Measurements from ENCODE around the gene STK4.

STK4 gene

DNA sequence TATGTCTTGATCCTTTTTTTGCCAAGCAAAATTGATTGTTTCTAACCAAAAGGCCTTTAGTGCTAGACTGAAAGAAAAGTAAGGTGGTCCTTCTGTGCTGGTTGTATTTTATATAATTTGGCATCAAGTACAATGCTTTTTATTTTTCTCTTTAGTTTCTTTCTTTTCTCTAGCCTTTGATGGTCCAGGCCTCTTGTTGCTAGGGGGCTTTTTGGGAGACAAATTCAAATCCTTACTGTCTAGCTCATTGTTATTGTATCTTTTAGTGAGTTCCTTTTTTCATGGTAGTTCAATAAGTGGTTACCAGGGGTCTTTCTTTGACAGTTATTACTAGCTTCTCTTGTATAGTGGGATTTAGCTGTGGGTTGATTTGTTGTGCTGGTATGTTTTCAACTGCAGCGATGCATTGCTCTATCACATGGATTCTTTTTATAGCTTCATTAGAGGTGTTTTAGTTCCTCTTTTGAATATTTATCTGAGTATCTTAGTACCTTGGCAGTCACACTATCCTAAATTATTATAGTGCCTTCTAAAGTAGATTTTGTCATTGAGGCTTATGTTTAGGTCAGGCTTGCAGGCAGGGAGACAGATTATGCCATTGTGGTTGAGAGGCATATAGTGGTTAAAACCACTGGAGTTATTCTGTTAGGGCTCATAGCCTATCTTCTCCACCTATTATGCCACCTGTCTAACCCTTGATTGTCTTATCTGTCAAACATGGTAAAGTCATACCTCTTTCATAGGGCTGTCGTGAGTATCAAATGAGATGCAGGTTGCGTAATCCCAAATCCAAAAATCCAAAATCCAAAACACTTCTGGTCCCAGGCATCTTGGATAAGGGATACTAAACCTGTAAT lies 85.1 kb downstream of the STK4 start:
- WGBS (ENCODE audit: insufficient coverage, insufficient read length) = no CpG with 5 or more reads among the region's 3 CpGs
- Histone ChIP-seq H3K9me3 (ENCODE audit: control insufficient read depth, insufficient read depth, low read length) (no peaks in the 10 kb centered on the region), H3K27me3 (ENCODE audit: control insufficient read depth, insufficient read depth, low read length) (no peaks in the 10 kb centered on the region), H3K4me3 (ENCODE audit: low read length) (no peak overlapping the region), H3K4me1 (ENCODE audit: control insufficient read depth, insufficient read depth, low read length) (no peaks in the 10 kb centered on the region), H3K27ac (ENCODE audit: low read length) (no peak overlapping the region), H3K36me3 (ENCODE audit: control insufficient read depth, insufficient read depth, low read length) (no peaks in the 10 kb centered on the region)
- DNase-seq (ENCODE audit: low read depth, low spot score) = no peak

DNA sequence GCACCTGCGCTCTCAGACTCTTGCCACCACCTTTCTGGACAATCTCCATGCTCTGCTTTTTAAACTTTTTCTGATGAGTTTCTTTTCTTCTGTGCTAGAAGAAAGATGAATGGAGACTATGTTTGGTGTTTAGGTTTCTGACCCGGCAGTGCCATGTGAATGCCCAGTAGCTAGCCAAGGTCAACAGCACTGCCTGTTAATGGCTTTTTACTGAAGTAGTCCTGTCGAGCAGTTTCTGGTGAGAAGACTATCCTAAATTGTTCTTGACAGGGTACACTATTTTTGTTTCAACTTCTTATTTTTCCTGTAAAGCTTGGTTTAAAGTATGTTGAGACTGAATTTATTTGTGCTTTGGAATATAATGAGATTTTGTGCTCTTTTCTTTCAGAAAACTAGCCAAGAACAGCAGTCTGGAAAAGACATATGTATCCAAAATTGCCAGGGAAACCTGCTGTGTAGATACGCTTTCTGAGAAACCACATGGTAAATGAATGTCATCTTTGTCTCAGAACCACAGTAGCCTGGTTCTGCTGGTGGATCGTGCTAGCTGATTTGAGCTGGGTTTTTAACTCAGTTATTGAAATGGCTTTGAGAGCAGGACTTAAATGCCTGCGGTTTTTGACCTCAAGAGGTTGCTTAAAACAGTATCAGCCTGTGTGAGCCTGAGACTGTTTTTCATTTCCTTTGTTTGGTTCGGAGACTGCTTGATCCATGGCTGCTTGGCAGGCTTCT lies 86.6 kb downstream of the STK4 start:
- Histone ChIP-seq H3K36me3 (ENCODE audit: control insufficient read depth, insufficient read depth, low read length) (no peaks in the 10 kb centered on the region), H3K27me3 (ENCODE audit: control insufficient read depth, insufficient read depth, low read length) (no peaks in the 10 kb centered on the region), H3K4me1 (ENCODE audit: control insufficient read depth, insufficient read depth, low read length) (no peaks in the 10 kb centered on the region), H3K4me3 (ENCODE audit: low read length) (no peak overlapping the region), H3K27ac (ENCODE audit: low read length) (no peak overlapping the region), H3K9me3 (ENCODE audit: control insufficient read depth, insufficient read depth, low read length) (no peaks in the 10 kb centered on the region)
- no peak for DNase-seq (ENCODE audit: low read depth, low spot score)
- no CpG with 5 or more reads among the region's 7 CpGs for WGBS (ENCODE audit: insufficient coverage, insufficient read length)

DNA sequence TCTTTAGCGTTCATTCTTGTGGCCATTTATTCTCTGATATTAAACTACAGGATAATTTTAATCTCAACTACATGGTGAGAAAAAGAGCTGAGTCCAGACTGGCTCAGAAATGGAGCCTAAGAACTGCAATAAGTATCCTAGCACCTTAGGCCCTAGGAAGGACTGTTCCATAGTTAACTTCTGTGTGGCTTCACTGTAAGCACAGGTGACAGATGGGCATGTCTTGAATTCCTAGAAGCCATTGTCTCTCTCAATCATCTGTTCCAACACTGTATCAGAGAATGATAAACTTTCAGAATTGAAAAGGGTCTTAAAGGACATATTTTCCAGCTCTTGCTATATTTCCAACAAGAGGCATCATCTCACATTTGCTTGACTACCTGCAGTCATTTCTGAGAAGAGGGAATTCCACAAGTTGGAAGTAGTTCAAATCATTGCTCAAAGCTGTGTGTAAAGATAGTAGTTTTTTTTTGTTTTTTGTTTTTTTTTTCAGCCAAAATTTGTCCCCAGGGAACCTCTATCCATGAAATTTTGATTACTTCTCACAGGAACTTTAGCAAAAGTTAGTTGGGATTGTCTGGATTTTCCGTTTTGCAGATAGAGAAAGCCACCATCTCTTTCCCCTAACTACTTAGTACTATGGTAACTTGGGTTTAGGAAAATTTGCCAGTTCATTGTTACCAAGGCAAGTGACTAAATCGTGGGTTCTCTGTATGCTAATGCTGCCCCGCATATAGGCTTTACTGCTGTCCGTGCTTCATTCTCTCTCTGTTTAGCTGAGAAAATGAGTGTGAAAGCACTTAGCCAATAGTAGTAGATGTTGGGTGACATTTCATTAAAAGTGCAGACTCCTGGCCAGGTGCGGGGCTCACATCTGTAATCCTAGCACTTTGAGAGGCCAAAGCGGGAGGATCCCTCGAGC lies 87.4 kb downstream of the STK4 start:
- no CpG with 5 or more reads among the region's 8 CpGs for WGBS (ENCODE audit: insufficient coverage, insufficient read length)
- Histone ChIP-seq H3K27ac (ENCODE audit: low read length) (no peak overlapping the region), H3K4me1 (ENCODE audit: control insufficient read depth, insufficient read depth, low read length) (no peaks in the 10 kb centered on the region), H3K27me3 (ENCODE audit: control insufficient read depth, insufficient read depth, low read length) (no peaks in the 10 kb centered on the region), H3K36me3 (ENCODE audit: control insufficient read depth, insufficient read depth, low read length) (no peaks in the 10 kb centered on the region), H3K9me3 (ENCODE audit: control insufficient read depth, insufficient read depth, low read length) (no peaks in the 10 kb centered on the region), H3K4me3 (ENCODE audit: low read length) (no peak overlapping the region)
- DNase-seq (ENCODE audit: low read depth, low spot score) = no peak

DNA sequence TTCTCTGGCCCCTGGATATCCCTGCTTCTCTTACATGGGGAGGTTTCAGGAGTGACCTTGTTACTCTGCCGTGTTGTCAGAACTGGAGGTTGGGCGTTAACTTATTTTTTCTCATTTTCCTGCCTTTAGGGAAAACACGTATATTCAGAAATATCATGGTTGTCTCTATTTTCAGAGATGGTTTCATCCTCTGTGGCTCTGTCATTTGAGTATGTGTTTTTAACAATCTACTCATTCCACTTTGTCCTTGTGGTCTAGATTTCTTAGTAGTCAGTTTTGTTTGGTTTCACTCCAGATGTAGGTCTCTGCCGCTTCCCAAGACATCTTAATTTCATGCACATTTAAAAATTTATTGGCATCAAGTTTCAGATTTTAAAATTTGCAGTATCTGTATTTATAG lies 88.7 kb downstream of the STK4 start:
- no peak for DNase-seq (ENCODE audit: low read depth, low spot score)
- H3K27ac ChIP-seq (ENCODE audit: low read length) = no peak overlapping the region
- no peaks in the 10 kb centered on the region for H3K9me3 ChIP-seq (ENCODE audit: control insufficient read depth, insufficient read depth, low read length)
- H3K27me3 ChIP-seq (ENCODE audit: control insufficient read depth, insufficient read depth, low read length) = no peaks in the 10 kb centered on the region
- no CpG with 5 or more reads among the region's 4 CpGs for WGBS (ENCODE audit: insufficient coverage, insufficient read length)
- no peak overlapping the region for H3K4me3 ChIP-seq (ENCODE audit: low read length)
- no peaks in the 10 kb centered on the region for H3K4me1 ChIP-seq (ENCODE audit: control insufficient read depth, insufficient read depth, low read length)
- no peaks in the 10 kb centered on the region for H3K36me3 ChIP-seq (ENCODE audit: control insufficient read depth, insufficient read depth, low read length)

DNA sequence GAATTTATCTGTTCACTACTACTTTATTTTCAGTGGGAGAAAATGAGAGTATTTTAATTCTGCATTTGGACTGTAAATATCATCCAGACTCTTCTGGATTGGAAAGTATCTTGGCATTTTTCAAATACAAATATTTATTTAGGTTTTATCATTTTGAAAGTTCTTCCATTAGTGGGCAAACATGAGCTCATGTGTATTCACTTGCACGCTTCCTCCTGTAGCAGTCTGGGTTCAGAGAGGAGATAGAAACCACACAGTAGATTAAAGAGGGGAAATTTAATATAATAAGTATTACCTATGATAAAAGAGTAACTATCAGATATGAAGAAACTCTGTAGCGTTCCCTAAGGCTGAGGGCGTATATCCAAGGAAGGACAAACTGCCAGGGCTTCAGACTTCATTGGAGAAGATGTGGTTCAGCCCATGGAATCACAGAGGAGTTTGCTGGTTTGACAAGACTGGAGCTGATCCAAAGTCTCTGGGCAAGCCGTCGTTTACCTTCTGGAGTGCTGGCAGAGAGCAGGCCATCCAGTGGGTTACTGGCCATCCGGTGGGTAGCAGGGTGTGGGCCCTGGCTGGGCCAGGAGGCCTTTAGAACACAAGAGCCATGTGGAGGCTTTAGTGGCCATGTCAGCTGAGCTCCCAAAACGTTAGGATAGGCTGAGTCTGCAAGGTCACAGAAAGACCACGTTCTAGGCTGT lies 90.3 kb downstream of the STK4 start:
- no peak for DNase-seq (ENCODE audit: low read depth, low spot score)
- no peaks in the 10 kb centered on the region for H3K4me1 ChIP-seq (ENCODE audit: control insufficient read depth, insufficient read depth, low read length)
- H3K9me3 ChIP-seq (ENCODE audit: control insufficient read depth, insufficient read depth, low read length) = no peaks in the 10 kb centered on the region
- H3K27me3 ChIP-seq (ENCODE audit: control insufficient read depth, insufficient read depth, low read length) = no peaks in the 10 kb centered on the region
- H3K27ac ChIP-seq (ENCODE audit: low read length) = no peak overlapping the region
- no CpG with 5 or more reads among the region's 8 CpGs for WGBS (ENCODE audit: insufficient coverage, insufficient read length)
- H3K36me3 ChIP-seq (ENCODE audit: control insufficient read depth, insufficient read depth, low read length) = no peaks in the 10 kb centered on the region
- no peak overlapping the region for H3K4me3 ChIP-seq (ENCODE audit: low read length)

DNA sequence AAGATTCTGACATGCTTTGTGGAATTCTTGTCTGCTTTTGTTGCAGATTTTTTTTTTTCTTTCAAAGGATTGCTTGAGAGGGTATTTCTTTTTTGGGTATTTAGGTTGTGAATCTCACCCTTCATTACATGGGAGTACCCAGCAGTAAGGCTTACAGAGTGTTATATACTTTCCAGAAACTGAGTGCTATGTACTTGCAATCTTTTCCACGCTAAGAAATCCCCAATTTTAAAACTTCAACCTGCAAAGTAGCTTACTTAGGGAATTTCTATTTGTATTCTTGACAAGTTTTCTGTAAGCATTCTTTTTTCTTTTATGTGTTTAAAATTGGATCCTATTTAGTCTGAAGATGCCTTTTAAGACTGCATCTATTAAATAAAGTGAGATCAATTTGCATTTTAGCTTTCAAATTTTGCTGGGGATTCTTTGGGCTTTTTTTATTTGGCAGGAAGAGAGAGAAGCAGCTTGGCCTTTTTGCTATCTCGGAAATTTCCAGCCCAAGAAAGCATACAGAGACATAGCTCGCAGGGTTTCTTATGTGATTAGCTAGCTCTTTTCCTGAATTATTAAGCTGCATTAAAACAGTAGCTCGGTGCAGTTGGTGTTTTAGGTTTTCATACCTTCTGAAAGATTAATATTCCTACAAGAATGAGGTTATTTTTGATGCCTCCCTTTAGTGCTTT lies 92.0 kb downstream of the STK4 start:
- H3K4me3 ChIP-seq (ENCODE audit: low read length) = no peak overlapping the region
- DNase-seq (ENCODE audit: low read depth, low spot score) = no peak
- no CpG with 5 or more reads among the region's 4 CpGs for WGBS (ENCODE audit: insufficient coverage, insufficient read length)
- no peaks in the 10 kb centered on the region for H3K27me3 ChIP-seq (ENCODE audit: control insufficient read depth, insufficient read depth, low read length)
- no peaks in the 10 kb centered on the region for H3K36me3 ChIP-seq (ENCODE audit: control insufficient read depth, insufficient read depth, low read length)
- H3K4me1 ChIP-seq (ENCODE audit: control insufficient read depth, insufficient read depth, low read length) = no peaks in the 10 kb centered on the region
- H3K27ac ChIP-seq (ENCODE audit: low read length) = no peak overlapping the region
- H3K9me3 ChIP-seq (ENCODE audit: control insufficient read depth, insufficient read depth, low read length) = no peaks in the 10 kb centered on the region

DNA sequence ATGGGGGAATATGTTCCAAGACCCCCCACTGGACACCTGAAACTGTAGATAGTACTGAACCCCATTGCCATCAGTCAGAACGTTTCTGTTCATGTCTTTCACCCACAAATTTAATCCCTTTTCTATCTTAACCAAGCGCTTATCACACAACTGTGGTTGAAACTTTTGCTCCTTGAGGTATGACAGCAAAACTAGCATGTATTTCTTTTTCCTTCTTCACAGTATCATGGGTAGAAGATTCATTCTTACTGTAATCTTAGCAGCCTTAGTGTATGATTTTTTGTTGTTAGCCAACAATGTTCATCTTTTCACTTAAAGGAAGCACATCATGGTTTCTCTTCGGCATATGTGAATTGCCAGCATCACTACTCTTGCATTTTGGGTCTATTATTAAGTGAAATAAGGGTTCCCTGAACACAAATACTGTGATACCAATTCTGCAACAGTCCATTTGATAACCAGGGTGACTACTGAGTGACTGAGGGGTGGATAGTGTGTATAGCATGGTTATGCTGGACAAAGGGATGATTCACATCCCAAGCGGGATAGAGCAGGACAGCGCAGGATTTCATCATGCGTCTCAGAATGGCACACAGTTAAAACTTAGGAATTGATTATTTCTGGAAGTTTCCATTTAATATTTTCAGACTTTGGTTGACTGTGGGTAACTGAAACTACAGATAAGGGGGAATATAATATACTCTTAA lies 92.9 kb downstream of the STK4 start:
- DNase-seq (ENCODE audit: low read depth, low spot score) = no peak
- WGBS (ENCODE audit: insufficient coverage, insufficient read length) = no CpG with 5 or more reads among the region's 6 CpGs
- no peak overlapping the region for H3K27ac ChIP-seq (ENCODE audit: low read length)

DNA sequence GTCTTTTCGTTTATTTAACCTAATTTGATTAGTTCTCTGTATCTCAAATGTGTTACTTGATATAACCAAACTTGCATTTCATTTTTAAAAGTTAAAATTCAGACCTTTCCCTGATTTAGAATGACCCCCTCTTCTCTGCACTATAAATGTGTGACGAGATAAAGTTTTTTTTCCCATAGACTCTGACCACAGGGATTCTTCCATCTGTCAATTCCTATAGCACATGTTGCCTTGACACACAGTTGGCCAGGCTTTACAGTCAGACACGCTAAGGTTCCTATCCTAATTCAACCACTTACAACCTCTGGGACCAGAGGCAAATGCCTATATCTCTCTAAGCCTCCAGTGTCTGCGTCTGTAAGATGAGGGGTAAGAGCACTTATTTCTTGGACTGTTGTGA lies 94.0 kb downstream of the STK4 start:
- no peak overlapping the region for H3K4me3 ChIP-seq (ENCODE audit: low read length)
- no peak for DNase-seq (ENCODE audit: low read depth, low spot score)
- H3K4me1 ChIP-seq (ENCODE audit: control insufficient read depth, insufficient read depth, low read length) = no peaks in the 10 kb centered on the region
- H3K36me3 ChIP-seq (ENCODE audit: control insufficient read depth, insufficient read depth, low read length) = no peaks in the 10 kb centered on the region
- no peak overlapping the region for H3K27ac ChIP-seq (ENCODE audit: low read length)
- H3K9me3 ChIP-seq (ENCODE audit: control insufficient read depth, insufficient read depth, low read length) = no peaks in the 10 kb centered on the region
- WGBS (ENCODE audit: insufficient coverage, insufficient read length) = no CpG with 5 or more reads among the region's 4 CpGs
- no peaks in the 10 kb centered on the region for H3K27me3 ChIP-seq (ENCODE audit: control insufficient read depth, insufficient read depth, low read length)

More for the DNA sequence above, 92.9 kb downstream of the STK4 start:
- Histone ChIP-seq H3K9me3 (ENCODE audit: control insufficient read depth, insufficient read depth, low read length) (no peaks in the 10 kb centered on the region), H3K4me1 (ENCODE audit: control insufficient read depth, insufficient read depth, low read length) (no peaks in the 10 kb centered on the region), H3K27me3 (ENCODE audit: control insufficient read depth, insufficient read depth, low read length) (no peaks in the 10 kb centered on the region), H3K4me3 (ENCODE audit: low read length) (no peak overlapping the region), H3K36me3 (ENCODE audit: control insufficient read depth, insufficient read depth, low read length) (no peaks in the 10 kb centered on the region)

DNA sequence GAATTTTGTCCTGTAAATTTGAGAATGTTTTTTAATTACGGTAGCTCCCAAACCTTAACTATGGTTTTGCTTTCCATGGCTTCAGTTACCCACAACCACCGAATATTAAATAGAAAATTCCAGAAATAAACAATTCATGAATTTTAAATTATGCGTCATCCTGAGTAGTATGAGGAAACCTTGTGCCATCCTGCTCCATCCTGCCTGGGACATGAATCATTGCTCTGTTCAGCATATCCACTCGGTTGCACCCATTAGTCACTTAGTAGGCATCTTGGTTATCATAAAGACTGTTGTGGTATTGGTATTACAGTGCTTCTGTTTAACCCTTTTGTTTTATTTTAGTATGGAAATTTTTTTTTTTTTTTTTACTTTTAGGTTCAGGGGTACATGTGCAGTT lies 94.9 kb downstream of the STK4 start:
- Histone ChIP-seq H3K4me3 (ENCODE audit: low read length) (no peak overlapping the region), H3K36me3 (ENCODE audit: control insufficient read depth, insufficient read depth, low read length) (no peaks in the 10 kb centered on the region), H3K27me3 (ENCODE audit: control insufficient read depth, insufficient read depth, low read length) (no peaks in the 10 kb centered on the region), H3K27ac (ENCODE audit: low read length) (no peak overlapping the region), H3K4me1 (ENCODE audit: control insufficient read depth, insufficient read depth, low read length) (no peaks in the 10 kb centered on the region), H3K9me3 (ENCODE audit: control insufficient read depth, insufficient read depth, low read length) (no peaks in the 10 kb centered on the region)
- DNase-seq (ENCODE audit: low read depth, low spot score) = no peak
- no CpG with 5 or more reads among the region's 4 CpGs for WGBS (ENCODE audit: insufficient coverage, insufficient read length)

Data from iPS DF 6.9 (cell line).